GM04503 (cell line): Measurements from ENCODE around the gene COX5A.
"Not testable (repeated sequence)": the region's sequence is repeated elsewhere in the genome, so short reads cannot be mapped to it uniquely, and the experiment has no call there.

Source experiments
- DNase-seq: peaks from one replicate; pipeline ENCODE4 v3.0.0-alpha.2; 2012; ENCODE audit warnings: low read depth

The COX5A gene

DNA sequence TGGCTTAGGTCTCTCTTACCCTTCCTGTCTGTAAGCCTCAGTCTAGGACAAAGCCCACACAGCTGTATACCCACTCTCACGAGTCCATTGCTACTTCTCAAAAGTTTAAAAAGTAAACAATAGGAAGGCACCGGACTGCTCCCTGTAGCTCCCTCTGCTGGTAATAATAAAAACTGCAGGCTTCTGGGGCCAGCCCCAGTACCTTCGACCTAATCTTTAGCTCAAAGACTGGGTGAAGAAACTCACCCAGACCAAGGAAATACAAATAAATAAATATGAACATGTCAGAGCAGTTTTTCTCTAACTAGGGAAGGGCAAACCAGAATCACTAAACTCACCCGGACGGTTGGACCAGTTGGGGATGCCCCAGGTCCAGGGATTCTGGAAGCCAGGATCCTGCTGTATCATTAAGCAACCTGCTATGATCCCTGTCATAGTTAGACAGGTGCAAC lies 36.2 kb downstream of the COX5A start:
- DNase-seq = no peak

DNA sequence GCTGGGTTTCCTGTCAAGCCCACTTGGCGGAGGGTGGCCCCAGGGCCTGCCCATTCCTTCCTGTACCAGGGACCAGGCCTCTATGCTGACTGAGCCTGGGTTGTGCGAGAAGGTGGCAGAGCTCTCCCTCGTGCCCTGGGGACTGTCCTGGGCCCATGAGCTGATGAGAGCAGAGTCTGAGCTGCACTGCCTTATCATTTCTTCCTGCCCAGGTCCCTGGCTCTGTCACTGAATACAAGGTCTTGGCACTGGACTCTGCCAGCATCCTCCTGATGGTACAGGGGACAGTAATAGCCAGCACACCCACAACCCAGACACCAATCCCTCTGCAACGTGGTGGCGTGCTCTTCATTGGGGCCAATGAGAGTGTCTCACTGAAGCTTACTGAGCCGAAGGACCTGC lies 40.6 kb downstream of the COX5A start:
- no peak for DNase-seq

DNA sequence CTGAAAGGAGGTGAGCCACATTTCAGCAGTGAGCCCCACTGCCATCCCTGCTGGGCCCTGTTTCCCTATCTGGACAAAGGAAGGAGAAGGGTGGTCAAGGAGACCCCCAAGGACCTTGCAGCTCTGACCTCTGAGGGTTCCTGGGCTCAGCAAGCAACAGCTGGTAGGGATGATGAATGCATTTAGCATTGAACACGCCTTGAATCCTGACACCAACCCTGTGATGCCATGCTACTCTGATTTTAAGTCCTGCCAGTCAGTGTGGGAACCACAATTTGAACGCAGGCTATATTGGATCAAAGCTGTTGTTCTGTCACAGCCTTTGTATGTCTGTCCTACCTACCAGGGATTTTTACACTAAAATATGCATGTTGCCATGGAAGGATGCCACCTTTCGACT lies 41.6 kb downstream of the COX5A start:
- DNase-seq = no peak

DNA sequence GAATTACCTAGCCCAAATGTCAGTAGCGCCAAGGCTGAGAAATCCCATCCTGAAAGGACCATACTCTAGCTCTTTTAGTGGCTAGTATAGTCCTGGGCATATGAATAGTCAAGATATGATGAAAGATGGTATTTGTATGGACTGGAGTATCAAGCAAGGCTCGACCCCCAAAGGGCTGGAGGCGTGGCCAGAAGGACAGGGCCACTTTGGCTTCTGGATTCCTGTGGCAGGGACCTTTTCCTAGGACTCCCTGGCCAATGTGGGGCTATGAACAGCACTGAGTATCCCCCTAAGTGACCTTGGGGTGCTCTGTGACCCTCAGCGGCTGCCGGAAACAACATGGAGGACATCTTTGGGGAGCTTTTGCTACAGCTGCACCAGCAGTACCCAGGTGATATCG lies 42.0 kb downstream of the COX5A start:
- no peak for DNase-seq

DNA sequence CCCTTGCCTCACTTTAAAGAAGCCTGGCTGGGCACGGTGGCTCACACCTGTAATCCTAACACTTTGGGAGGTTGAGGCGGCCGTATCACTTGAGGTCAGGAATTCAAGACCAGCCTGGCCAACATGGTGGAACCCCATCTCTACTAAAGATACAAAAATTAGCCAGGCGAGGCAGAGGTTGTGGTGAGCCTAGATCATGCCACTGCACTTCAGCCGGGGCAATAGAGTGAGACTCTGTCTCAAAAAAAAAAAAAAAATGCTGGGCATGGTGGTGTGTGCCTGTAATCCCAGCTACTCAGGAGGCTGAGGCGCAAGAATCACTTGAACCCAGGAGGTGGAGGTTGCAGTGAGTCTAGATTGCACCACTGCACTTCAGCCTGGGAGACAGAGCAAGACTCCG lies 43.5 kb downstream of the COX5A start:
- not testable (repeated sequence) for DNase-seq

DNA sequence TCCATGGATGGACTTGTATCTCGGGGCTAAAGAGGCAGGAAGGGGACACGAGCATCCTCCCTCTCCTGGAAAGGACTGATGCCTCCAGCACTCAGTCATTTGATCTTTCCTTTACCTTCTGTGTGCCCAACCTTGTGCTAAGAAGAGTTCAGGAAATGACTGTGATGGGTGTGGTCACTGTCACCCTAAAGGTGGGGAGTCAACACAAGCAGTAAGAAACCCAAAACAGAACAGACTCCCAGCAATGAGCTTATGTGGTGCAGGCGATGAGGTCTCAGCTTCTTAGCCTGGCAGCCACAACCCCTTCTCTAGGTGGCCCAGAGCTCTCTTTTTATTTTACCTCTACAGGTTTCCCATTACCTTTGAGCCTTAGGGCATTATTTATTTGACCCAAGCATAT lies 44.2 kb downstream of the COX5A start:
- DNase-seq = no peak

DNA sequence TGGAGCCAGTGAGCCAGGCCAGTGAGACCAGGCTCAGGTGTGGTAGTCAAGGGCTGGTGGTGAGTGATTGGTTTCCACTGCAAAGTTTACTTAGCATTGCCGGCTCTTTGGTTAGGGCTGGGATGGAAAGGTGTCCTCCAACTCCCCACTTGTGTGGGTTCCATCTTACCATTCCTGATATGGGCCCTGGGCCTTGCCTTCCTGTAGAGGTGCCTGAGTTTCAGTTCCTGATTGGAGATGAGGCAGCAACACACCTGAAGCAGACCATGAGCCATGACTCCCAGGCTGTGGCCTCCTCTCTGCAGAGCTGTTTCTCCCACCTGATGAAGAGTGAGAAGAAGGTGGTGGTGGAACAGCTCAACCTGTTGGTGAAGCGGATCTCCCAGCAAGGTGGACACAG lies 44.9 kb downstream of the COX5A start:
- DNase-seq = no peak

DNA sequence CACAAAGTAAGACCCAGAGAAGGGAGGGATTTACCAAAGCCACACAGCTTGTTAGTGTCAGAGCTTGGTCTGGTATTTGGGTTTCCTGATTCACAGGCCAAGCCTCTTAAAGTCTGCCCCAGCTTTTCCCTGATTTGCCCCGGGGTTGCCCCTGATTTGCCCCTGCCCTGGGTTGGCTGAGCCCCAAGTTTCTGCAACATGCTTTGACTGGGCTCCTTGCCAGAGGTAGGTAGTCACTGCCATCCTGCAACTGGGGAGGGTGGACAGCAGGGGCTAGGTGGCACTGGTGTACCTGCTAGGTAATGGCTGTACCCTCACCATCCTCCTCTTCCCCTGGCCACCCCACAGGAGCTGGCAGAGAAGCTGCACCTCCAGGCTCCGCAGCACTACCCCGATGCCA lies 45.6 kb downstream of the COX5A start:
- no peak for DNase-seq

DNA sequence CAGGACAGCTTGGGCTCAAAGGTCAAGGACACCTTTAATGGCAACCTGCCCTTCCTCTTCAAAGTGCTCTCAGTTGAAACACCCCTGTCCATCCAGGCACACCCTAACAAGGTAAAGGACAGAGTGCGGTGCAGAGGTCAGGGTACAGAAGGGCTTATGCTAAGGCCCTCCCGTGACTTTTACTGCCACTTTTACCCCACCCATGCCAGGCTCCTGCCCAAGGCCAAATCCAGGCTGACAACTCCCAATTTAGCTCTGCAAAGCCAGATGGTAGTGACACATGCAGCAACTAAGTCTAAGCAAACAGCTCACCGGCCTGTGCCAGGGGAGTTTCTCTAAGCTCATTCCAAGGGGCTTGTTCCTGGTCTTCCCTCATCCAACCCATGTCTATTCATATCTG lies 46.4 kb downstream of the COX5A start:
- no peak for DNase-seq

DNA sequence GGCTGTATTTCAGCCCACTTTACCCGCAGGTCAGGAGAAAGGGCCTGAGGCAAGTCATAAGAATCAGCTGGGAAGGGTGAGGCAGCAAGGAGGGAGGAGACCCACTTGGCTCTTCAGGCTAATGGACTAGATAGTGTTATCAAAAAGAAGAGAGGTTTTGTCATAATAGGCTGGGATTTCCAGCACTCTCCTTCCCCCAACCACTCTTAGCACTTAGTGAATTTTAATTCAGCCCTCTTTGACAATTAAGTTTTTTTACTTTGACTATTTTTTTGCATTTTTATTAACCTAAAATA lies 47.3 kb downstream of the COX5A start:
- no peak for DNase-seq

DNA sequence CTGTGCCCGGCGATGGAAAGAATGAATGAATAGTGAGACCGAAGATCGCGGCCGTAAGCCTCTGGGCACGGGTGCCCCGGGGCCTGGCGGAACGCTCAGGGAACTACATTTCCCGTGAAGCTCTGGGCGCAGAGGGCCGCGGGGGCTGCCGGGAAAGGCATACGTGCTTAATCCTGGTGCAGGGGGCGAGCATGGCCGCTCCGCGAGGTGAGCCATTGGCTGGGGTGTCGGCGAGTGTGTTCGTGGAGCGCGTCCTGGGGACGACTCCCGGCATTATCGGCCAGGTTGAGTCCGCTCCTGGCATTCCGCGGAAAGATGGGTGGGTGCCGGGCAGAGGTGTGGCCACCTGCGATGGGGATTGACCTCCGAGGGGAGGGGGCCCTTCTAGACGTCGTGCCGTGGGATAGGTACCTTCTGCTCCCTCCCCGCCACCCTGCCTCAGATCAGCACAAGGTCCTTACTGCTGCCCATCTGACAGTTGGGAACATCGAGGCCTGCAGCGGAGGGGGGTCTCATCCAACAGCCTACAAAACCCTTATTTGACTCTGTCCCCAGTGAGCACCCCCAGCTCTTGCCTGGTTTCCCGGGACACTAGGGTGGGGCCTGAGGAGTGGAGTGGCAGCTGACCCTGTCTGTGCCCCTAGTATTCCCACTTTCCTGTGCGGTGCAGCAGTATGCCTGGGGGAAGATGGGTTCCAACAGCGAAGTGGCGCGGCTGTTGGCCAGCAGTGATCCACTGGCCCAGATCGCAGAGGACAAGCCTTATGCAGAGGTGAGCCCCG lies 47.8 kb downstream of the COX5A start, which contains the start of gene MPI:
Gene MPI, plus strand, starts transcription at position 160 of the 782 bp plus-strand sequence. Its CDS starts 32 bp downstream, at position 192.
- no peak for DNase-seq

DNA sequence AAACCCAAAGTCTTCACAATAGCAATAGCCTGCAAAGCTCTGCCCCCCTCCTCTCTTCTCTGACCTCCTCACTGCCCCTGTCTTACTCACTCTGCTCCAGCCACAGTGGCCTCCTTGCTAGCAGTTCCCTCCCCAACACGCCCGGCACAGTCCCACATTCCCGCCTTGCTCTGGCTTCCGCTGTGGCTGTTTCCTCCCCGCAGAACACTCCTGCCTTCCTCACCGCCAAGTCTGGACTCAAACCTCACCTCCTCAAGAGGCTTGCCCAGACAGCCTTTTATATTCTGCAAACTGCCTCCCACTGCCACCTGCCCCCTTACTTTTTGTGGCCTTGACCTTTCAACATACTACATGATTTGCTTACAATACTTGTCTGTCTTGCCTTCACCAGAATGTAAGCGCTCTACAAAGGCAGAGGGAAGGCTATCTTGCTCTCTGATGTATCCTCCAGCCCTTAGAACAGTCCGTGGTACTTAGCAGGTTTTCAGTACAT lies 48.4 kb downstream of the COX5A start:
- DNase-seq = peak; percentile 14

DNA sequence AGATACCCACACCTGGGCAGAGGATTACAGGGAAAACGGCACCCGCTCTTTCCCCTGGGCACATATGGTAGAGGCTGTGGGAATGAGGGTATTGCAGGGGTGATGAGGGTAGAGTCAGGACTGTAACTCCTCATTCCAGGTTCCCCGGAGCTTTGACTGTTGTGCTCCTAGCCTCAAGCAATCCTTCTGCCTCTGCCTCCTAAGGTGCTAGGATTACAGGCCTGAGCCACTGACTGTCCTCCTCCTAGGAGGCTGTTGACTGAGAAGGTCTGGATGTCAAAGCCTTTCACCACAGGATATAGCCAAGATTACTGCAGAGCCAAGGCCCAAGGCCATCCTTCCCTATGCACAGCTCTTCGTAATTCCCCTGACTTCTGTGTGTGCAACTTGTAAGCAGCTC lies 49.2 kb downstream of the COX5A start:
- no peak for DNase-seq

DNA sequence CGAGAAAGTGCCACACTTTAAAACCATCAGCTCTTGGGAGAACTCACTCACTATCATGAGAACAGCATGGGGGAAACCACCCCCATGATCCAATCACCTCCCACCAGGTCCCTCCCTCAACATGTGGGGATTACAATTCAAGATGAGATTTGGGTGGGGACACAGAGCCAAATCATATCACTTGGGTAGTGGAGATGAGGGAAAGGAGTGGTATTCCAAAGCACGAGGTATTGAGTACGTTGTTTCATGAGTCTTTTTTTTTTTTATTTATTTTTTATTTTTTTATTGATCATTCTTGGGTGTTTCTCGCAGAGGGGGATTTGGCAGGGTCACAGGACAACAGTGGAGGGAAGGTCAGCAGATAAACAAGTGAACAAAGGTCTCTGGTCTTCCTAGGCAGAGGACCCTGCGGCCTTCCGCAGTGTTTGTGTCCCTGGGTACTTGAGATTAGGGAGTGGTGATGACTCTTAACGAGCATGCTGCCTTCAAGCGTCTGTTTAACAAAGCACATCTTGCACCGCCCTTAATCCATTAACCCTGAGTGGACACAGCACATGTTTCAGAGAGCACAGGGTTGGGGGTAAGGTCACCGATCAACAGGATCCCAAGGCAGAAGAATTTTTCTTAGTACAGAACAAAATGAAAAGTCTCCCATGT lies 50.2 kb downstream of the COX5A start:
- not testable (repeated sequence) for DNase-seq

DNA sequence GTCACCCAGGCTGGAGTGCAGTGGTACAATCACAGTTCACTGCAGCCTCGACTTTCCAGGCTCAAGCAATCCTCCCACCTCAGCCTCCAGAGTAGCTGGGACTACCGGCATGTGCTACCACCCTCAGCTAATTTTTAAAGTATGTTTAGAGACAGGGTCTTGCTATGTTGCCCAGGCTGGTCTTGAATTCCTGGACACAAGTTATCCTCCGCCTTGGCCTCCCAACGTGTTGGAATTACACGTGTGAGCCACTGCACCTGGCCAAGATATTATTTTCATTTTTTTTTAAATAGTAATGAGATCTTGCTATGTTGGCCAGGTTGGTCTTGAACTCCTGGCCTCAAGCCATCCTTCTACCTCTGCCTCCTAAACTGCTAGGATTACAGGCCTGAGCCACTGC lies 52.4 kb downstream of the COX5A start:
- no peak for DNase-seq

DNA sequence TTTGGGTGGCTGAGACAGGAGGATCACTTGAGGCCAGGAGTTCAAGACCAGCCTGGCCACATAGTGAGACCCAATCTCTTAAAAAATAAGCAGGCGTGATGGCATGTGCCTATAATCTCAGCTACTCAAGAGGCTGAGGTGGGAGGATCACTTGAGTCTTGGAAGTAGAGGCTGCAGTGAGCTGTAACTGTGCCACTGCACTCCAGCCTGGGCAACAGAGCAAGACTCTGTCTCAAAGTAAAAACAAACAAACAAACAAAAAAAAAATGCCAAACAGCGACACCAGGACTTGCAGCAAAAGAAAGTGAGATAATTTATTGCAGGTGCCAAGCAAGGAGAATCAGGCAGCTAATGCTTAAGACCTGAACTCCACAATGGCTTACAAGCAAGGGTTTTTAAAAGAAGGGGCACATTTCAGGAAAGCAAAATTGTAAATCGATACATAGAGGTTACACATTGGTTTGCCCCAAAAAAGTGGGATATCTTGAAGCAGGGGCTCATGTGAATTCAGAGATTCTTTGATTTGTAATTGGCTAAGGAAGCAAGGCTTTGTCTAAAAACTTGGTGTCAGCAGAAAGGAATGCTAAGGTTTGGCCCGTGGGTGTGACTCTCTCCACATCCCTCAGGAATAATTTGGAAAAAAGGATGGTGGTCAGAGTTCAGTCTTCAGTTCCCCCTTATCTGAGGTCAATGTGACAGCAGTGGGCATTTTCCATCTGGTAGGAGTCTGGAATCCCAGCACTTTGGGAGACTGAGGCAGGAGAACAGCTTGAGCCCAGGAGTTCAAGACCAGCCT lies 53.2 kb downstream of the COX5A start:
- peak; percentile 11 for DNase-seq

DNA sequence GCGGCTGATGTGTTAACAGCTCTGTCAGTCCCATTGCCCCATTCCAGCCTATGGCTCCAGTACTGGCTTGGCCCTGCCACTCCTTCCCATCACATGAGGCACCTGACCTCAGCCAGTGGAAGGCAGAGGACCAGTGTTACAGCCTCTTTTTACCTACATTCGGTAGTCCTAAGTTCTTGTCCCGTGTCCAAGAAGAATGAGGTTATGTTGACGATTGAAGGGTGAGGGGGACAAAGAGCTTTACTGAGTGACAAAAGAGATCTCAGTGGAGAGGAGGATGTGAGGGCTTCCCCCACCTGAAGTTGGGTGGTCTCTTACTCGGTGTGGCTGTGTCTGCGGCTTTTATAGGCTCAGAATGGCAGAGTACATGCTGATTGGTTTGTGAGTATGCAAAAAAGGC lies 55.3 kb downstream of the COX5A start:
- DNase-seq = no peak

DNA sequence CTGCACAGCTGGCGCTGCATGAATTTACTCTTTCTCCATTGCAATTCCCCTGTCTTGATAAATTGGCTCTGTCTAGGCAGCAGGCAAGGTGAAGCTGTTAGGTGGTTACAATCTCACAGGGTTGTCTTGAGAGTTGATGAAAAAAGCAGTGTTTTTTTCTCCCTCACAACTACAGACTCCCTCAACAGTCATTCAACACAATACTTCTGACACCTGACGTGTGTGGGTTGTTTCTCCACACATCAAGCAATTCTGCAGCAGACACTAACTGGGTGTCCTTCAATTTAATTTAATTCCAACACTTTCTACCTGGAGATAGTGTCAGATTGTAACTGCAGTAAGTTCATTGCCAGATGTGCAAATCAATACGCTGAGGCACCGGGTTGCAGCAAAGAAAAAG lies 59.6 kb downstream of the COX5A start:
- DNase-seq = no peak

DNA sequence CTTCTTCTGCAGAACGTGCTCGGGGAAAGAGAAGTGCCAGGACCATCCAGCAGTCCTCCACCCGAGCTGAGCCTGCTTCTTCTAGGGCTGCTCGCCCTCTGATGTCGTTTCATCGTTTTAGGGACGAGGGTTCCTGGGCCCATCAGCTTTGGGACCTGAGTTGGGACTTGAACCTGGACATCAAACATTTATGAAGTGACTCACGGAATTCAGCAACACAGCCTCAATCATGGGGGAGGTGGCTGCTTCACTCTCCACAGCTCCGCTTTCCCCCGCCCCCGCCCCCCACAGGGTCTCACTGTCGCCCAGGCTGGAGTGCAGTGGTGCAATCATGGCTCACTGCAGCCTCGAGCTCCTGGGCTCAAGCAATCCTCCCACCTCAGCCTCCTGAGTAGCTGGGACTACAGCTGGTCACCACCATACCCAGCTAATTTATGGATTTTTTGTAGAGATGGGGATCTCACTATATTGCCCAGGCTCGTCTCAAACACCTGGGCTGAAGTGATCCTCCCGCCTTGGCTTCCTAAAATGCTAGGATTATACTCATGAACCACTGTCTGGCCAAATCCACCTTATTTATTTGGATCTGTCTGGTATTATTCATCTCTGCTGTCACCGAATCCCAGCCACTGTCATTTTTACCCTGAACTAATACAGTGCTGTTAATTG lies 64.0 kb downstream of the COX5A start:
- no peak for DNase-seq

DNA sequence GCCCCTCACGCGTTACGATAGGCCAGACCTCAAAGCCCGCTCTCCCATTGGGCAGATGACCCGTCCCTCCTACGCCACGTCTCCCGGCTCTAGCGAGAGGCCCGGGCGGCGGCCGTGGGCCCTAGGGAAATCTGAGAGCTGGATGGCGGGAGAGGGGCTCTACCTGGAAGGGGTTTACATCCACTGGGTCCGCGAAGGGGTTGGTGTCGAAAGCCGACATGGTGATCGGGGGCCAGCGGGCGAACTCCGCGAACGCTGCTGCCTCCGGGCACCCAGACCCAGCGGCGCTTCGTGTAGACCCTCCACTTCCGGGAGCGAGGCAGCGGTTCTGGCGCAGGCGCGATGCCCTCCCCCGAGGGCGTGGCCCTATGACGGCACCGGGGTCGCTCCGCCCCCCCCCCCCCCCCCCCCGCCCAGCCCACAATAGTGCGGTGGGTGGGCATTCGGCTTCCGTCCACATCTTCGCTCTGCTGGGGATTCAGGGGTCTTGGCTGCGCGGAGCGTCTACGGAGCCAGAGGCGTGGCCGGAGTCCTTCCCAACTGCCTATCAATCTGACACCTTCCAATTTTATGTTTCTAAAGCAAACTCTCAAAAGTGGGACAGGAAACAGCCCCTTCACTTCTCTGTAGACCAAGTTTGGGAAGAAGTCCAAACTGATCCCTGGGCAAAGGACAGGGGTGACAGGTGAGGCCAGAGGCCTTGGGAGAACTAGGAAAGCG lies 64.7 kb downstream of the COX5A start, which contains the start of gene SCAMP2:
Gene SCAMP2, minus strand, starts transcription at position 330 of the 720 bp plus-strand sequence. Its CDS starts 110 bp downstream, at position 220.
- DNase-seq = peak; percentile 76

DNA sequence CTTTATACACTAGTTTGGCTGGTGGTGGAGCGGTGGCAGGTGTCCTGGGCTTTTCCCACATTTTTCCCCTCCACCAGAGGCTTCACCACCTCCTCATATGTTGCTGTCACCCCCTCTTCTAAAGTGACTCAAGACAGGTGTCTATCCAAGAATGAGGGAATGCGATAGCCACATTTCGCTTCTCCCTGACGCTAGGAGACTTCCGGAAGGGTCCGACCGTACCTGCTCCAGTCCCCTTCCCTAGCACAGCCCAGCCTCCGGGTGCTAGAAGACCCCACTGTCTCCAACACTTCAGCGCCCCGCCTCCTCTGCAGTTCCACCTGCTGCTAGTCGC lies 65.2 kb downstream of the COX5A start:
- no peak for DNase-seq
